Endothelial cell of umbilical vein (primary cell): ENCODE results near the gene FAM110C.
A peak's percentile ranks its signal among the peaks of the same experiment; 100 is the strongest.

ENCODE experiments used
- CTCF ChIP-seq, 2 donors: IDR thresholded peaks; 1 replicate in 1 of 2; 2 replicates in 1 of 2; pipeline ENCODE4 v1.5.1; 2011; ENCODE audit warnings: low read length in 2 of 2, mild to moderate bottlenecking in 2 of 2, moderate library complexity in 2 of 2, control low read depth in 1 of 2, inconsistent platforms in 1 of 2, low read depth in 1 of 2; ENCODE audit not compliant: insufficient read depth in 1 of 2; ENCODE audit errors: extremely low read depth in 1 of 2
- EZH2 ChIP-seq: IDR thresholded peaks from 2 replicates; pipeline ENCODE4 v1.6.1; 2012; ENCODE audit warnings: borderline replicate concordance, low read depth, mild to moderate bottlenecking, moderate library complexity, low read length, inconsistent platforms; ENCODE audit not compliant: severe bottlenecking
- JUN ChIP-seq: IDR thresholded peaks from 2 replicates; pipeline ENCODE4 v1.6.1; 2011; ENCODE audit warnings: borderline replicate concordance, low read depth; ENCODE audit not compliant: insufficient read length, insufficient read depth
- MAX ChIP-seq: IDR thresholded peaks from 2 replicates; pipeline ENCODE4 v1.6.1; 2011; ENCODE audit not compliant: insufficient read depth, insufficient read length
- MYC ChIP-seq: IDR thresholded peaks from one replicate; pipeline ENCODE4 v1.6.1; 2011; ENCODE audit warnings: mild to moderate bottlenecking, low read depth, low read length
- POLR2A ChIP-seq: IDR thresholded peaks from 2 replicates; pipeline ENCODE4 v1.6.1; 2012; ENCODE audit warnings: low read depth, mild to moderate bottlenecking, control low read depth, low read length
- POLR2AphosphoS5 ChIP-seq: IDR thresholded peaks from 2 replicates; pipeline ENCODE4 v1.6.1; 2012; ENCODE audit warnings: low read depth, mild to moderate bottlenecking, control low read depth, low read length, moderate library complexity; ENCODE audit not compliant: insufficient read depth

- TF ChIP-seq MAX (no peak), CTCF (IDR thresholded peaks at IDR 0.05; ENCODE audit: extremely low read depth in 1 of 2, insufficient read depth in 1 of 2, low read depth in 1 of 2, low read length in 2 of 2) (peak; percentile 52 to 57), POLR2AphosphoS5 (no peak), JUN (no peak), EZH2 (no peak), MYC (no peak), POLR2A (no peak)
Observed at GRCh38 chr2:11248-11941, 34.9 kb downstream of the FAM110C start.
